CD14-positive monocyte (primary cell): ENCODE data around the gene CAMSAP3. TPM values are rescaled to one million over a fixed set of nuclear protein-coding genes. Genes with fewer than 3 reads are reported as not detected.

Experiments used
- DNase-seq, 3 donors: peaks; one replicate each; pipeline ENCODE4 v3.0.0-alpha.2; 2011 to 2022
- H2AFZ ChIP-seq: 2 replicates; pipeline ENCODE4 v1.6.0; 2012; ENCODE audit warnings: mild to moderate bottlenecking, low read depth, low read length, inconsistent platforms; ENCODE audit not compliant: insufficient read depth, poor library complexity, severe bottlenecking
- H3K27ac ChIP-seq, 2 donors: 1 replicate in 1 of 2; 2 replicates in 1 of 2; pipeline ENCODE4 v1.5.1; 2012 to 2013; ENCODE audit warnings: low read length in 2 of 2, control low read depth in 1 of 2, inconsistent platforms in 1 of 2, low read depth in 1 of 2, mild to moderate bottlenecking in 1 of 2
- H3K27me3 ChIP-seq, 2 donors: one replicate each; pipeline versions ENCODE4 v1.6.0 to v1.6.1; 2011 to 2013; ENCODE audit warnings: low read length in 2 of 2; ENCODE audit not compliant: control insufficient read depth in 2 of 2, insufficient read depth in 2 of 2
- H3K36me3 ChIP-seq, 2 donors: replicated peaks in 1 of 2; 1 replicate in 1 of 2; 2 replicates in 1 of 2; pipeline versions ENCODE4 v1.5.1 to v1.6.1; 2012 to 2013; ENCODE audit warnings: low read length in 2 of 2, control low read depth in 1 of 2, inconsistent platforms in 1 of 2, mild to moderate bottlenecking in 1 of 2; ENCODE audit not compliant: insufficient read depth in 2 of 2, control insufficient read depth in 1 of 2
- H3K4me1 ChIP-seq, 2 donors: 1 replicate in 1 of 2; 2 replicates in 1 of 2; pipeline versions ENCODE4 v1.5.1 to v1.6.1; 2012 to 2013; ENCODE audit warnings: low read length in 2 of 2, control low read depth in 1 of 2, inconsistent platforms in 1 of 2, mild to moderate bottlenecking in 1 of 2, moderate library complexity in 1 of 2; ENCODE audit not compliant: insufficient read depth in 2 of 2, control insufficient read depth in 1 of 2
- H3K4me2 ChIP-seq: replicated peaks from 2 replicates; pipeline ENCODE3; 2012; ENCODE audit warnings: low read length, moderate library complexity, mild to moderate bottlenecking; ENCODE audit not compliant: poor library complexity, severe bottlenecking; ENCODE audit errors: extremely low read depth
- H3K4me3 ChIP-seq, 3 experiments: fragments of 200-600 bp in 1 of 3; sonication (generic) in 1 of 3; replicated peaks in 1 of 3; 1 replicate in 2 of 3; 2 replicates in 1 of 3; pipeline ENCODE4 v1.5.1; 2011 to 2013; ENCODE audit warnings: low read length in 3 of 3, mild to moderate bottlenecking in 3 of 3, control low read depth in 2 of 3, low read depth in 2 of 3, inconsistent platforms in 1 of 3, moderate library complexity in 1 of 3
- H3K79me2 ChIP-seq: 2 replicates; pipeline ENCODE4 v1.6.0; 2012; ENCODE audit warnings: mild to moderate bottlenecking, control low read depth, inconsistent platforms, low read length, moderate library complexity; ENCODE audit not compliant: insufficient read depth
- H3K9ac ChIP-seq: 2 replicates; pipeline ENCODE4 v1.6.0; 2017; ENCODE audit warnings: low read length, mild to moderate bottlenecking; ENCODE audit not compliant: insufficient read depth, poor library complexity, severe bottlenecking
- H3K9me3 ChIP-seq, 2 donors: replicated peaks in 1 of 2; 1 replicate in 1 of 2; 2 replicates in 1 of 2; pipeline versions ENCODE4 v1.5.1 to v1.6.1; 2012 to 2013; ENCODE audit warnings: low read length in 2 of 2, control low read depth in 1 of 2; ENCODE audit not compliant: control insufficient read depth in 1 of 2, insufficient read depth in 1 of 2
- H4K20me1 ChIP-seq: 2 replicates; pipeline ENCODE4 v1.6.0; 2012; ENCODE audit warnings: mild to moderate bottlenecking, low read length, control low read depth, moderate library complexity; ENCODE audit not compliant: insufficient read depth
- H3K27ac Mint-ChIP-seq, 7 donors: one replicate each; pipeline ENCODE4 v1.8.0; 2020; ENCODE audit warnings: mild to moderate bottlenecking in 7 of 7, mixed read lengths in 7 of 7, moderate library complexity in 6 of 7, inconsistent platforms in 2 of 7
- H3K27me3 Mint-ChIP-seq, 3 donors: one replicate each; pipeline ENCODE4 v1.8.0; 2021 to 2022; ENCODE audit warnings: low read depth in 3 of 3, mild to moderate bottlenecking in 3 of 3, mixed read lengths in 3 of 3, moderate library complexity in 3 of 3, inconsistent platforms in 1 of 3
- H3K36me3 Mint-ChIP-seq, 2 donors: one replicate each; pipeline ENCODE4 v1.8.0; 2020; ENCODE audit warnings: mixed read lengths in 2 of 2, inconsistent platforms in 1 of 2, mild to moderate bottlenecking in 1 of 2
- H3K4me1 Mint-ChIP-seq: one replicate; pipeline ENCODE4 v1.8.0; 2020; ENCODE audit warnings: mild to moderate bottlenecking, mixed read lengths
- H3K4me3 Mint-ChIP-seq, 2 donors: one replicate each; pipeline ENCODE4 v1.8.0; 2020; ENCODE audit warnings: mild to moderate bottlenecking in 2 of 2, mixed read lengths in 2 of 2, moderate library complexity in 1 of 2
- H3K9me3 Mint-ChIP-seq, 7 donors: one replicate each; pipeline ENCODE4 v1.8.0; 2020 to 2022; ENCODE audit warnings: mixed read lengths in 7 of 7, mild to moderate bottlenecking in 6 of 7, moderate library complexity in 6 of 7, inconsistent platforms in 2 of 7
- CTCF ChIP-seq: fragments of 200-600 bp; IDR thresholded peaks from one replicate; pipeline ENCODE4 v1.8.0; 2022; ENCODE audit warnings: antibody characterized with exemption, mild to moderate bottlenecking
- WGBS: methylation state at CpG from one replicate; pipeline ENCODE4 v1.1.5; 2013; ENCODE audit warnings: missing lambda C conversion rate; ENCODE audit not compliant: insufficient coverage; 5-methylcytosine and 5-hydroxymethylcytosine counted together
- intact Hi-C, 2 donors: fragments of 100-400 bp; cut with micrococcal nuclease; formaldehyde crosslinking; loops; one replicate each; pipeline versions ENCODE4 v1.15.0 to v1.15.1; 2023
- polyA plus RNA-seq, 3 donors: library from polyadenylated mRNA; depleted of rRNA in 1 of 3; unstranded in 2 of 3; stranded (reverse) in 1 of 3; fragments of 300-500 nt in 2 of 3; fragments of >200 nt in 1 of 3; fragmentation: Illumina TruSeq in 2 of 3; gene quantifications; 1 replicate in 2 of 3; 2 replicates in 1 of 3; pipeline ENCODE4 v1.2.3, GENCODE V29; 2012 to 2021

CAMSAP3 gene
- polyA plus RNA-seq, 3 donors: 0.05 TPM; not detected in 2

- no peaks in the 10 kb centered on the region for H3K36me3 Mint-ChIP-seq
- Histone ChIP-seq H2AFZ (no peak overlapping the region), H3K27me3 (no peaks in the 10 kb centered on the region), H4K20me1 (no peaks in the 10 kb centered on the region), H3K4me3 (no peak overlapping the region), H3K4me2 (no peak overlapping the region), H3K36me3 (no peaks in the 10 kb centered on the region), H3K27ac (no peak overlapping the region), H3K9me3 (no peaks in the 10 kb centered on the region), H3K79me2 (no peaks in the 10 kb centered on the region), H3K9ac (no peak overlapping the region), H3K4me1 (peaks cover 2 to 4% of the 10 kb centered on the region in 2 donors)
- 76% methylated on average over 4 of the region's 6 CpGs for WGBS
- H3K4me1 Mint-ChIP-seq: peaks cover 4% of the 10 kb centered on the region
- H3K4me3 Mint-ChIP-seq: no peak overlapping the region
- peaks cover 0 to 3% (median 0%) of the 10 kb centered on the region in 7 donors for H3K9me3 Mint-ChIP-seq
- TF ChIP-seq CTCF: no peak
- no peak for DNase-seq
- peaks cover 13 to 24% (median 19%) of the 10 kb centered on the region in 3 donors for H3K27me3 Mint-ChIP-seq
- no peak overlapping the region for H3K27ac Mint-ChIP-seq
- intact Hi-C loops: no loop called here
These were observed 17.5 kb upstream of the CAMSAP3 start for GRCh38 chr19:7578127-7578526.

- Histone ChIP-seq H4K20me1 (no peaks in the 10 kb centered on the region), H3K4me3 (no peak overlapping the region), H3K79me2 (no peaks in the 10 kb centered on the region), H3K9me3 (no peaks in the 10 kb centered on the region), H3K9ac (no peak overlapping the region), H3K4me1 (peaks cover 2 to 4% of the 10 kb centered on the region in 2 donors), H3K4me2 (no peak overlapping the region), H3K27ac (no peak overlapping the region), H3K36me3 (no peaks in the 10 kb centered on the region), H2AFZ (no peak overlapping the region), H3K27me3 (no peaks in the 10 kb centered on the region)
- no peaks in the 10 kb centered on the region for H3K36me3 Mint-ChIP-seq
- no peak for TF ChIP-seq CTCF
- H3K27ac Mint-ChIP-seq: peak overlapping the region in 1 of 7 donors; percentile 75
- H3K4me3 Mint-ChIP-seq: no peak overlapping the region
- H3K9me3 Mint-ChIP-seq: peaks cover 0 to 3% (median 0%) of the 10 kb centered on the region in 7 donors
- 87% methylated on average over 6 of the region's 6 CpGs for WGBS
- peaks cover 13 to 24% (median 19%) of the 10 kb centered on the region in 3 donors for H3K27me3 Mint-ChIP-seq
- peaks cover 4% of the 10 kb centered on the region for H3K4me1 Mint-ChIP-seq
- no peak for DNase-seq
- intact Hi-C loops: no loop called here
These were observed 16.5 kb upstream of the CAMSAP3 start for GRCh38 chr19:7579182-7579581.
